Measurements from ENCODE around the gene SPATS2L. TPM values are rescaled to one million over a fixed set of nuclear protein-coding genes. Genes with fewer than 3 reads are reported as not detected.
"Not testable (repeated sequence)": the region's sequence is repeated elsewhere in the genome, so short reads cannot be mapped to it uniquely, and the experiment has no call there.

The SPATS2L gene
- total RNA-seq, 1 experiment from 2014 or later = 47.3 TPM

DNA sequence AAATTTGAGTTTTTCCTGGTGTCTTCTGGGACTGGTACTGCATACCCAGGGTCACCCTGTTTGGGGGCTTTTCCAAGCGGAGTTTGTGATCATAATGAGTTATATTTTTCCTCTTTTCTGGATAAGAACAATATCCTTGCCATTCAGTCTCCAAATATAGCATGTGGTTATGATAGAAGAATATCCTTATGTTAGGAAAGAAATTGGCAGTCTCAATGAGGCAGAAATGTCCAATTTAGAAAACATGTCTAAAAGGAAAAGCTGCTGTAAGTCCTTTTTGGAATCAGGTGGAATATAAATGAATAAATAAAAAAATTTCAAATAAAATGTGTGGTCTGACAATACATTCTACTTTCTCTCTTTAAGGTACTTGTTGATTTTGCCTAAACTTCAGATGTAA, 36.2 kb downstream of the SPATS2L start:
- no peak overlapping the region for H3K27ac ChIP-seq (ENCODE audit: insufficient read length, low read depth, low read length)
- no peak for DNase-seq
- no peak overlapping the region for H4K5ac ChIP-seq (ENCODE audit: insufficient read length, low read depth, low read length)
- no peak overlapping the region for H4K8ac ChIP-seq (replicated peaks; ENCODE audit: insufficient read length, low read depth, low read length)
- peaks cover 5% of the 10 kb centered on the region; the same call in 1 of the 2 replicates for H3K4me1 ChIP-seq (ENCODE audit: insufficient read depth, low read length)
- H2BK20ac ChIP-seq (ENCODE audit: low read depth, low read length, poor library complexity, severe bottlenecking) = no peak overlapping the region
- H3K9ac ChIP-seq (ENCODE audit: extremely low read depth, insufficient read length, low read length) = no peak overlapping the region
- H4K91ac ChIP-seq (ENCODE audit: insufficient read length, low read depth, low read length) = no peak overlapping the region
- H3K23ac ChIP-seq (ENCODE audit: insufficient read length, low read depth, low read length) = no peak overlapping the region
- H3T11ph ChIP-seq (ENCODE audit: low read length) = no peak overlapping the region
- H3K79me1 ChIP-seq (ENCODE audit: insufficient read depth, low read depth, low read length, poor library complexity, severe bottlenecking) = peaks cover 7% of the 10 kb centered on the region
- H3K79me2 ChIP-seq (ENCODE audit: insufficient read depth, low read length) = peaks cover 33% of the 10 kb centered on the region; the same call in 1 of the 2 replicates
- H2BK15ac ChIP-seq (ENCODE audit: low read depth, low read length) = no peak overlapping the region
- Mint-ChIP-seq H3K4me3 (no peak overlapping the region), H3K27me3 (ENCODE audit: low read depth) (no peaks in the 10 kb centered on the region), H3K36me3 (ENCODE audit: insufficient read depth in 1 of 3, low read depth in 3 of 3) (peaks cover 5 to 18% (median 16%) of the 10 kb centered on the region in 3 experiments; a peak in 6 of 7 replicates), H3K9me3 (peaks cover 6 to 10% of the 10 kb centered on the region in 2 experiments; a peak in 3 of 5 replicates), H3K4me1 (peaks cover 22 to 30% of the 10 kb centered on the region in 2 experiments), H3K27ac (no peak overlapping the region; a peak in 1 of 7 replicates)
- H2AK5ac ChIP-seq (ENCODE audit: insufficient read length, low read length) = no peak overlapping the region
- TF ChIP-seq, protein P1, sequence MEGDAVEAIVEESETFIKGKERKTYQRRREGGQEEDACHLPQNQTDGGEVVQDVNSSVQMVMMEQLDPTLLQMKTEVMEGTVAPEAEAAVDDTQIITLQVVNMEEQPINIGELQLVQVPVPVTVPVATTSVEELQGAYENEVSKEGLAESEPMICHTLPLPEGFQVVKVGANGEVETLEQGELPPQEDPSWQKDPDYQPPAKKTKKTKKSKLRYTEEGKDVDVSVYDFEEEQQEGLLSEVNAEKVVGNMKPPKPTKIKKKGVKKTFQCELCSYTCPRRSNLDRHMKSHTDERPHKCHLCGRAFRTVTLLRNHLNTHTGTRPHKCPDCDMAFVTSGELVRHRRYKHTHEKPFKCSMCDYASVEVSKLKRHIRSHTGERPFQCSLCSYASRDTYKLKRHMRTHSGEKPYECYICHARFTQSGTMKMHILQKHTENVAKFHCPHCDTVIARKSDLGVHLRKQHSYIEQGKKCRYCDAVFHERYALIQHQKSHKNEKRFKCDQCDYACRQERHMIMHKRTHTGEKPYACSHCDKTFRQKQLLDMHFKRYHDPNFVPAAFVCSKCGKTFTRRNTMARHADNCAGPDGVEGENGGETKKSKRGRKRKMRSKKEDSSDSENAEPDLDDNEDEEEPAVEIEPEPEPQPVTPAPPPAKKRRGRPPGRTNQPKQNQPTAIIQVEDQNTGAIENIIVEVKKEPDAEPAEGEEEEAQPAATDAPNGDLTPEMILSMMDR (conservative IDR thresholded peaks at IDR 0.05) = no peak
- H3K14ac ChIP-seq (ENCODE audit: insufficient read depth, low read length) = no peak overlapping the region
- H2AFZ ChIP-seq (ENCODE audit: low read length) = no peak overlapping the region
- H3K18ac ChIP-seq (ENCODE audit: insufficient read length, low read depth, low read length) = no peak overlapping the region
- H3K9me3 ChIP-seq (ENCODE audit: control insufficient read depth, low read depth, low read length) = no peaks in the 10 kb centered on the region
- no peaks in the 10 kb centered on the region for H3K27me3 ChIP-seq (ENCODE audit: insufficient read depth, low read length)
- H3K56ac ChIP-seq (ENCODE audit: insufficient read length, low read depth, low read length) = no peak overlapping the region
- no peak overlapping the region for H3K4me2 ChIP-seq (ENCODE audit: insufficient read depth, insufficient read length, low read length)
- H3K4ac ChIP-seq (ENCODE audit: low read depth, low read length) = no peak overlapping the region
- no peaks in the 10 kb centered on the region for H3K23me2 ChIP-seq (ENCODE audit: insufficient read length, low read depth, low read length, poor library complexity, severe bottlenecking)
- no peak overlapping the region for H2BK5ac ChIP-seq (ENCODE audit: insufficient read length, low read length)
- H2BK120ac ChIP-seq (ENCODE audit: low read depth, low read length, poor library complexity, severe bottlenecking) = no peak overlapping the region
- whole genome bisulfite sequencing (ENCODE audit: extremely low coverage, insufficient read length, low lambda C conversion rate) = no CpG with 5 or more reads among the region's 1 CpG
- H2BK12ac ChIP-seq (ENCODE audit: insufficient read length, low read depth, low read length) = no peak overlapping the region
- no peaks in the 10 kb centered on the region for H4K20me1 ChIP-seq (ENCODE audit: control insufficient read depth, insufficient read depth, insufficient read length)

GRCh38 chr2:200344202-200344601, 37.7 kb downstream of the SPATS2L start:
- not testable (repeated sequence) for H3K27ac ChIP-seq (ENCODE audit: insufficient read length, low read depth, low read length); H3K4me3 Mint-ChIP-seq; H3K4me1 ChIP-seq (ENCODE audit: insufficient read depth, low read length); H3K27ac Mint-ChIP-seq; H3K4me2 ChIP-seq (ENCODE audit: insufficient read depth, insufficient read length, low read length); H3T11ph ChIP-seq (ENCODE audit: low read length); H3K27me3 Mint-ChIP-seq (ENCODE audit: low read depth); H3K23ac ChIP-seq (ENCODE audit: insufficient read length, low read depth, low read length); H2AFZ ChIP-seq (ENCODE audit: low read length); H4K5ac ChIP-seq (ENCODE audit: insufficient read length, low read depth, low read length); H3K56ac ChIP-seq (ENCODE audit: insufficient read length, low read depth, low read length); H3K18ac ChIP-seq (ENCODE audit: insufficient read length, low read depth, low read length); H3K9me3 ChIP-seq (ENCODE audit: control insufficient read depth, low read depth, low read length); H4K8ac ChIP-seq (replicated peaks; ENCODE audit: insufficient read length, low read depth, low read length); H3K9ac ChIP-seq (ENCODE audit: extremely low read depth, insufficient read length, low read length); H3K79me1 ChIP-seq (ENCODE audit: insufficient read depth, low read depth, low read length, poor library complexity, severe bottlenecking); H3K14ac ChIP-seq (ENCODE audit: insufficient read depth, low read length); DNase-seq; H4K91ac ChIP-seq (ENCODE audit: insufficient read length, low read depth, low read length); H3K27me3 ChIP-seq (ENCODE audit: insufficient read depth, low read length); H2BK15ac ChIP-seq (ENCODE audit: low read depth, low read length); H3K9me3 Mint-ChIP-seq; H2BK120ac ChIP-seq (ENCODE audit: low read depth, low read length, poor library complexity, severe bottlenecking); H2AK5ac ChIP-seq (ENCODE audit: insufficient read length, low read length); H3K4ac ChIP-seq (ENCODE audit: low read depth, low read length); H2BK12ac ChIP-seq (ENCODE audit: insufficient read length, low read depth, low read length); H3K23me2 ChIP-seq (ENCODE audit: insufficient read length, low read depth, low read length, poor library complexity, severe bottlenecking); H2BK5ac ChIP-seq (ENCODE audit: insufficient read length, low read length); H4K20me1 ChIP-seq (ENCODE audit: control insufficient read depth, insufficient read depth, insufficient read length); H2BK20ac ChIP-seq (ENCODE audit: low read depth, low read length, poor library complexity, severe bottlenecking)
- WGBS (ENCODE audit: extremely low coverage, insufficient read length, low lambda C conversion rate) = no CpG with 5 or more reads among the region's 1 CpG
- H3K79me2 ChIP-seq (ENCODE audit: insufficient read depth, low read length) = peaks cover 36% of the 10 kb centered on the region; the same call in 1 of the 2 replicates
- H3K36me3 Mint-ChIP-seq (ENCODE audit: insufficient read depth in 1 of 3, low read depth in 3 of 3) = peaks cover 12 to 24% (median 19%) of the 10 kb centered on the region in 3 experiments
- peaks cover 22 to 30% of the 10 kb centered on the region in 2 experiments for H3K4me1 Mint-ChIP-seq
